Hematopoietic multipotent progenitor cell treated with erythropoietin and hydrocortisone succinate and interleukin-3 and kit ligand, for 8 days (in vitro differentiated cells): Measurements from ENCODE around the gene DMD.

Source experiments
- DNase-seq: peaks from one replicate; pipeline ENCODE4 v3.0.0-alpha.2; 2015

The DMD gene

GRCh38 chrX:32185160-32185559 lies 1026.2 kb downstream of the DMD start:
- no peak for DNase-seq

- no peak for DNase-seq
Observed at GRCh38 chrX:32183066-32183465, 1028.3 kb downstream of the DMD start.

GRCh38 chrX:32176510-32176909 lies 1034.8 kb downstream of the DMD start:
- no peak for DNase-seq

- no peak for DNase-seq
Observed at GRCh38 chrX:32170481-32170880, 1040.9 kb downstream of the DMD start.

- no peak for DNase-seq
Observed at GRCh38 chrX:32155044-32155638, 1056.2 kb downstream of the DMD start.

- no peak for DNase-seq
Observed at GRCh38 chrX:32153585-32153984, 1057.8 kb downstream of the DMD start.

- DNase-seq: no peak
Observed at GRCh38 chrX:32150141-32150540, 1061.2 kb downstream of the DMD start.

GRCh38 chrX:32141841-32142240 lies 1069.5 kb downstream of the DMD start:
- DNase-seq: no peak

GRCh38 chrX:32139476-32139875 lies 1071.9 kb downstream of the DMD start:
- DNase-seq: no peak

GRCh38 chrX:32137525-32137924 lies 1073.8 kb downstream of the DMD start:
- DNase-seq: no peak

- no peak for DNase-seq
Observed at GRCh38 chrX:32126997-32127396, 1084.4 kb downstream of the DMD start.

GRCh38 chrX:32118832-32119231 lies 1092.5 kb downstream of the DMD start:
- DNase-seq: no peak

GRCh38 chrX:32116047-32116446 lies 1095.3 kb downstream of the DMD start:
- DNase-seq: no peak

GRCh38 chrX:32087663-32088062 lies 1123.7 kb downstream of the DMD start:
- no peak for DNase-seq

GRCh38 chrX:32084757-32085156 lies 1126.6 kb downstream of the DMD start:
- DNase-seq: no peak

- DNase-seq: no peak
Observed at GRCh38 chrX:32048285-32048684, 1163.1 kb downstream of the DMD start.

- DNase-seq: no peak
Observed at GRCh38 chrX:32045149-32045548, 1166.2 kb downstream of the DMD start.

GRCh38 chrX:32041181-32041580 lies 1170.2 kb downstream of the DMD start:
- DNase-seq: no peak

GRCh38 chrX:32026772-32027171 lies 1184.6 kb downstream of the DMD start:
- DNase-seq: no peak

- no peak for DNase-seq
Observed at GRCh38 chrX:32024072-32024471, 1187.3 kb downstream of the DMD start.

- no peak for DNase-seq
Observed at GRCh38 chrX:32016195-32016594, 1195.2 kb downstream of the DMD start.

GRCh38 chrX:32010948-32011347 lies 1200.4 kb downstream of the DMD start:
- no peak for DNase-seq

- no peak for DNase-seq
Observed at GRCh38 chrX:32010212-32010611, 1201.1 kb downstream of the DMD start.

- DNase-seq: no peak
Observed at GRCh38 chrX:31993637-31994036, 1217.7 kb downstream of the DMD start.

GRCh38 chrX:31988975-31989374 lies 1222.4 kb downstream of the DMD start:
- no peak for DNase-seq
